Breast epithelium (tissue), 4 donors: ENCODE data around the gene ZHX3. TPM values are rescaled to one million over a fixed set of nuclear protein-coding genes. Genes with fewer than 3 reads are reported as not detected.

Experiments used
- DNase-seq, 2 donors: peaks; one replicate each; pipeline ENCODE4 v3.0.0-alpha.2; 2019; ENCODE audit warnings: low spot score in 2 of 2
- H3K27ac ChIP-seq, 2 donors: fragments of 200-600 bp; sonication (generic) in 1 of 2; one replicate each; pipeline ENCODE4 v1.5.1; 2016 to 2019; ENCODE audit warnings: mild to moderate bottlenecking in 1 of 2
- H3K27me3 ChIP-seq, 2 donors: fragments of 200-600 bp; sonication (generic) in 1 of 2; one replicate each; pipeline versions ENCODE4 v1.5.1 to v1.6.0; 2017 to 2019; ENCODE audit warnings: control low read depth in 1 of 2, mild to moderate bottlenecking in 1 of 2
- H3K36me3 ChIP-seq: fragments of 200-600 bp; one replicate; pipeline ENCODE4 v1.5.1; 2019
- H3K4me1 ChIP-seq, 2 donors: fragments of 200-600 bp; sonication (generic); one replicate each; pipeline ENCODE4 v1.5.1; 2016 to 2019; ENCODE audit warnings: control low read depth in 1 of 2
- H3K4me3 ChIP-seq, 3 donors: fragments of 200-600 bp; sonication (generic); 1 replicate in 2 of 3; 2 replicates in 1 of 3; pipeline ENCODE4 v1.5.1; 2016 to 2019; ENCODE audit warnings: mild to moderate bottlenecking in 3 of 3, moderate library complexity in 2 of 3
- H3K9me3 ChIP-seq, 2 donors: fragments of 200-600 bp; sonication (generic) in 1 of 2; one replicate each; pipeline ENCODE4 v1.5.1; 2016 to 2019; ENCODE audit warnings: control low read depth in 1 of 2
- CTCF ChIP-seq, 3 donors: fragments of 450-650 bp; IDR thresholded peaks; one replicate each; pipeline ENCODE4 v1.5.1; 2016 to 2017; ENCODE audit warnings: antibody characterized with exemption in 3 of 3, mild to moderate bottlenecking in 3 of 3, moderate library complexity in 3 of 3
- POLR2A ChIP-seq: fragments of 450-650 bp; IDR thresholded peaks from one replicate; pipeline ENCODE4 v1.6.1; 2016; ENCODE audit warnings: antibody characterized with exemption, mild to moderate bottlenecking, moderate library complexity
- POLR2AphosphoS5 ChIP-seq, 3 donors: sonication (generic); formaldehyde crosslinking; IDR thresholded peaks; one replicate each; pipeline ENCODE4 v1.6.1; 2017; ENCODE audit warnings: antibody characterized with exemption in 3 of 3
- intact Hi-C: fragments of 100-400 bp; cut with DNase I; formaldehyde crosslinking; loops from one replicate; pipeline ENCODE4 v1.15.1; 2023; ENCODE audit warnings: low total_unique reads
- total RNA-seq, 3 donors: library from RNA; depleted of rRNA; stranded (reverse); fragments of >200 nt; gene quantifications; one replicate each; pipeline ENCODE4 v1.1.0, GENCODE V29; 2016

The ZHX3 gene
- total RNA-seq, 3 donors from 2014 or later = 34.4 to 35.7 (median 34.6) TPM

DNA sequence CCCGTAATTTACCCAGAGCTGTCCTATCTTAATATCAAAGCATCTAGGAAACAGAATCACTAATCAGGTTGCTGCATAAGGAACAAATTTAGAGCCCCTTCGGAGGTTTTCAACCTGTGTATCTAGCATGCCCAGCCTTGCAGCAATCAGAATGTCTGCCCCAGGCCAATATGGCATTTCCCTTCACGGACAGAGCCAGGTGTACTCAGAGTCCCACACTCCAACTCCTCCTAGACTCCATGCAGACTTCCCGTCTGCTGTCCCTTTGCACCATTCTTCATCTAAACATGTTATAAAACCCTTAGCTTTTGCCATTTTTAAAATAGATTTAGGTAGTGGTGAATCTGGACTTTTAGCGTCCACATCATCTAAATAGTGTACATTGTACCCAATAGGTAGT lies 61.0 kb downstream of the ZHX3 start:
- TF ChIP-seq POLR2A (no peak), POLR2AphosphoS5 (IDR thresholded peaks at IDR 0.05) (no peak), CTCF (IDR thresholded peaks at IDR 0.05) (no peak)
- no peaks in the 10 kb centered on the region for H3K4me1 ChIP-seq
- H3K4me3 ChIP-seq = no peak overlapping the region
- intact Hi-C loops = no loop called here
- H3K9me3 ChIP-seq = no peaks in the 10 kb centered on the region
- no peaks in the 10 kb centered on the region for H3K27me3 ChIP-seq
- no peak for DNase-seq
- no peaks in the 10 kb centered on the region for H3K36me3 ChIP-seq
- no peak overlapping the region for H3K27ac ChIP-seq

DNA sequence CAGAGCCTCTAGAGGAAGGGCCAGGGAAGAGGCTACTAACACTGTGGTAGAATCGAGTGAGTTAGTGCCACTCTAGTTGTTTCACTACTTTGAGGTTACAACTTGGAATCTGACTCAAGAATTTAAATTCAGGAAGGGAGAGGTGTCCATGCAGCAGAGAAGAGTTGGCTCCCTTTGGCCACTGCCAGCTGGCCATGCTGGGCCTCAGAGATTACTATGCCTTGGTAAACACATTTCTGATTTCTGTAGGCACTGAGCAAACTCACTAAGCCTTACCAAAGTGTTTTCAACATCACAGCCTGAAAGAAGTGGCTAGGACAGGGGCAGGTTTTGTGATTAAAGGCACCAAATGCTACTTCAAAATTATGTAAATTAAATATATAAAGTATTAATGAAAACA lies 61.9 kb downstream of the ZHX3 start:
- Histone ChIP-seq H3K36me3 (no peaks in the 10 kb centered on the region), H3K4me3 (no peak overlapping the region), H3K9me3 (no peaks in the 10 kb centered on the region), H3K27ac (no peak overlapping the region), H3K27me3 (no peaks in the 10 kb centered on the region), H3K4me1 (no peaks in the 10 kb centered on the region)
- intact Hi-C loops = no loop called here
- TF ChIP-seq POLR2A (no peak), POLR2AphosphoS5 (IDR thresholded peaks at IDR 0.05) (no peak), CTCF (IDR thresholded peaks at IDR 0.05) (no peak)
- no peak for DNase-seq

DNA sequence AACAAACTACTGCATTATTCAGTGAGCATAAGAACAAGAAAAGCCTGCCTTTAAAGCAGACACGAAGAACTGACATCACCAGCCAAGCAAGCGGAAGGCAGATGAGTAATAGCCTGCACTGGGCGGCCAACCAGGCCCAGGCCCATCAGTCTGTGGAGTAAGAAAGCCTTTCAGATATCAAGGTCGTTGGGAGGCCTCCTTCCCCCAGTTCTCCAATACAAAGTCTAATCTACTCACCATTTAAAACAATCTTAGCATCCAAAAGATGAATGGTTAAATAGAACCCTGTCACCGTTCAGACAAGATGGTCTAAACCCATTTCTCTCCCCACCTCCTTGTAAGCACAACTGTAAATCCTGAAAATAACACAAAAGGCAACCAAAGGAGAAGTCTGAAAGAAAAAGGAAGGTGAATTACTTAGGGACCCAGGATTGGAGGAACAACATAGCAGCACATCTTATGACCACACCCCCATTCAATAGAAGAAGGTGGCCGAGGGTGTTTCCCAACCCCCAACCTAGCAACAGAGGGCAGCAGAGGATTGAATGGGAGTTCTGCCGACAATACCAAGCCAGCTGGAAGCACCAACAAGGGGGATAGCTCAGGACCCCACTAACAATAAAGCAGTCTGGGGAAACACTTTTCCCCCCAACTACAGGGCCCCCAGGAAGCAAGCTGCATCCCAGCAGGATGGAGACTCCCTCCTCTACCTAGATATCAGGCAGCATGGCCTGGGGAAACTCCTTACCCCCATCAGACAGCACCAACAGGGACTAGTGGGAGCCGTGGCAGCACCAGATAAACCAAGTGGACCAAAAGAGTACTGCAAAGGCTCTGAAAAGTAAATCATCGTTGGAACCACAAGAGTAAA lies 67.9 kb downstream of the ZHX3 start:
- intact Hi-C loops = no loop called here
- Histone ChIP-seq H3K36me3 (no peaks in the 10 kb centered on the region), H3K27me3 (no peaks in the 10 kb centered on the region), H3K4me3 (no peak overlapping the region), H3K27ac (peak overlapping the region; percentile 91 to 96), H3K9me3 (no peaks in the 10 kb centered on the region), H3K4me1 (peaks cover 12 to 32% of the 10 kb centered on the region in 2 donors)
- no peak for DNase-seq
- TF ChIP-seq CTCF (IDR thresholded peaks at IDR 0.05) (peak in 1 of 3 donors; percentile 12), POLR2A (no peak), POLR2AphosphoS5 (IDR thresholded peaks at IDR 0.05) (peak in 2 of 3 donors; percentile 51 to 55)

GRCh38 chr20:41248368-41249024 lies 69.0 kb downstream of the ZHX3 start:
- no peak for DNase-seq
- H3K27me3 ChIP-seq = no peaks in the 10 kb centered on the region
- intact Hi-C loops = no loop called here

More at GRCh38 chr20:41248368-41249024, 69.0 kb downstream of the ZHX3 start:
- H3K36me3 ChIP-seq = no peaks in the 10 kb centered on the region
- H3K4me1 ChIP-seq = peaks cover 12 to 33% of the 10 kb centered on the region in 2 donors
- TF ChIP-seq POLR2AphosphoS5 (IDR thresholded peaks at IDR 0.05) = peak in 1 of 3 donors; percentile 81
- TF ChIP-seq POLR2A = no peak
- TF ChIP-seq CTCF (IDR thresholded peaks at IDR 0.05) = no peak
- H3K4me3 ChIP-seq = peak overlapping the region in 1 of 3 donors; percentile 24
- no peaks in the 10 kb centered on the region for H3K9me3 ChIP-seq
- H3K27ac ChIP-seq = peak overlapping the region; percentile 82 to 85
